Stimulated activated memory B cell treated with anti-CD40 and anti-IgM and Interleukin-4, amounts not matched to agents 10 μg/mL and 1 μg/mL and 100 μg/mL, for 72 hours (primary cell): ENCODE data around the gene SETD1B.
A peak's percentile ranks its signal among the peaks of the same experiment; 100 is the strongest.

Experiments used
- ATAC-seq: fragments of 150-1000 bp; cut with Tn5 transposase; 2 replicates; pipeline ENCODE4 v1.10.0; 2021
- H3K27ac Mint-ChIP-seq: one replicate; pipeline ENCODE4 v1.8.0; 2022; ENCODE audit warnings: mild to moderate bottlenecking, mixed read lengths
- H3K27me3 Mint-ChIP-seq: one replicate; pipeline ENCODE4 v1.8.0; 2022; ENCODE audit warnings: mixed read lengths
- H3K36me3 Mint-ChIP-seq: one replicate; pipeline ENCODE4 v1.8.0; 2022; ENCODE audit warnings: mixed read lengths
- H3K4me1 Mint-ChIP-seq: one replicate; pipeline ENCODE4 v1.8.0; 2022; ENCODE audit warnings: mixed read lengths
- H3K4me3 Mint-ChIP-seq: one replicate; pipeline ENCODE4 v1.8.0; 2022; ENCODE audit warnings: mild to moderate bottlenecking, moderate library complexity, mixed read lengths
- H3K9me3 Mint-ChIP-seq: one replicate; pipeline ENCODE4 v1.8.0; 2022; ENCODE audit warnings: mixed read lengths

Gene SETD1B

GRCh38 chr12:121798787-121799155, 5.0 kb upstream of the SETD1B start:
- no peaks in the 10 kb centered on the region for H3K9me3 Mint-ChIP-seq
- no peak for ATAC-seq
- no peaks in the 10 kb centered on the region for H3K27me3 Mint-ChIP-seq
- H3K4me1 Mint-ChIP-seq = peaks cover 46% of the 10 kb centered on the region
- H3K27ac Mint-ChIP-seq = peak overlapping the region; percentile 79
- peak overlapping the region; percentile 88 for H3K4me3 Mint-ChIP-seq
- H3K36me3 Mint-ChIP-seq = peaks cover 35% of the 10 kb centered on the region

- H3K9me3 Mint-ChIP-seq = no peaks in the 10 kb centered on the region
- no peaks in the 10 kb centered on the region for H3K27me3 Mint-ChIP-seq
- H3K36me3 Mint-ChIP-seq = peaks cover 35% of the 10 kb centered on the region
- no peak for ATAC-seq
- H3K4me3 Mint-ChIP-seq = peak overlapping the region; percentile 88
- peak overlapping the region; percentile 79 for H3K27ac Mint-ChIP-seq
- H3K4me1 Mint-ChIP-seq = peaks cover 42% of the 10 kb centered on the region
These were observed 4.5 kb upstream of the SETD1B start for GRCh38 chr12:121799156-121799841.

GRCh38 chr12:121799842-121800693, 3.7 kb upstream of the SETD1B start:
- no peaks in the 10 kb centered on the region for H3K27me3 Mint-ChIP-seq
- peaks cover 34% of the 10 kb centered on the region for H3K4me1 Mint-ChIP-seq
- no peaks in the 10 kb centered on the region for H3K9me3 Mint-ChIP-seq
- H3K27ac Mint-ChIP-seq = peak overlapping the region; percentile 100
- H3K4me3 Mint-ChIP-seq = peak overlapping the region; percentile 88
- peak; percentile 64 for ATAC-seq
- peaks cover 33% of the 10 kb centered on the region for H3K36me3 Mint-ChIP-seq

DNA sequence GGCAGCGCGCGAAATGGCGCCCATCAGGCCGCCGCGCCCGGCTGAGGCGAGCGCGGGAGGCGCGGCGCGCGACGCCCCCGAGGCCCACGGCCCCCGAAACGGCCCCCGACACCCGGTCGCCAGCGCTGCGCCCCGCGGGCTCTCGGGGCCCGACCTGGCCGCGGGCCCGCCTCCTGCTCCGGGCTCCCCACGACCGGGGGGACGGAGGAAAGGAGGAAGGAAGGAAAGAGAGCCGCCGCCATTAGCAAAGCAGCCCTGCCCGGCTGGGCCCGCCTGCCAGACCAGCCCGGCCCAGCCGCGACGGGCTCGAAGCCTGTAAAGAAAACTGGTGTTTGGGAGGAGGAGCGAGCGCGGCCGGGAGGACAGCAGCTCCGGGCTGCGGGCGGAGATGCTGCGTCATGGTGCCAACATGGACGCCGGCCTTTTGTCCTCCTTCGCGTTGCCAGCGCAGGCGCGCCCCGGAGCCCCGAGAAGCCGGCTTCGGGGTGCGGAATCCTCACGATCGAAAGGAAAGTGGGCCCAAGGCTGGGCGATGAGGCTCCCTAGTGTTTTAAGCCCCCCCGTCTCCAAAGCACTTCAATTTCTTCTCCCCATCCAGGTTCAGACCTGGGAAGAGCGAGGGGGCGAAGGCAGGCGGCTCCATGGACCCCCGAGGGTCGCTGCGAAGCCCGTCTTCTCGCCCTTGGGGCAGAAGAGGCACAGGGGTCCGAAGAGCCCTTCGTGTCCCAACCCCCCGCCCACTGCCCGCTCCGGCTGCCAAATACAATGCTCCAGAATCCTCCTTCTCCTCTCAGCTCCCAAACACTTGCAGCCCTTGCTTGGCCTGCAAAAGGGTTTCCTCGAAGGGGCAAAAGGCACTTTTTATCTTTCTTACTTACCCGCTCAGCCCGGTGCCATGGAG, 2.9 kb upstream of the SETD1B start:
- Mint-ChIP-seq H3K4me1 (peaks cover 34% of the 10 kb centered on the region), H3K27ac (peak overlapping the region; percentile 100), H3K36me3 (peaks cover 28% of the 10 kb centered on the region), H3K4me3 (peak overlapping the region; percentile 98), H3K9me3 (no peaks in the 10 kb centered on the region), H3K27me3 (no peaks in the 10 kb centered on the region)
- peak; percentile 1 for ATAC-seq

GRCh38 chr12:121801595-121802484, 2.0 kb upstream of the SETD1B start:
- Mint-ChIP-seq H3K27ac (peak overlapping the region; percentile 100), H3K27me3 (no peaks in the 10 kb centered on the region), H3K9me3 (no peaks in the 10 kb centered on the region), H3K36me3 (peaks cover 34% of the 10 kb centered on the region), H3K4me3 (peak overlapping the region; percentile 98), H3K4me1 (peaks cover 43% of the 10 kb centered on the region)
- no peak for ATAC-seq

- H3K27me3 Mint-ChIP-seq = no peaks in the 10 kb centered on the region
- H3K36me3 Mint-ChIP-seq = peaks cover 31% of the 10 kb centered on the region
- peaks cover 45% of the 10 kb centered on the region for H3K4me1 Mint-ChIP-seq
- H3K9me3 Mint-ChIP-seq = no peaks in the 10 kb centered on the region
- no peak for ATAC-seq
- H3K27ac Mint-ChIP-seq = peak overlapping the region; percentile 100
- peak overlapping the region; percentile 98 for H3K4me3 Mint-ChIP-seq
These were observed 1.3 kb upstream of the SETD1B start for GRCh38 chr12:121802485-121802842.

GRCh38 chr12:121802843-121803698, 738 bp upstream of the SETD1B start:
- ATAC-seq = peak; percentile 64
- Mint-ChIP-seq H3K36me3 (peaks cover 27% of the 10 kb centered on the region), H3K9me3 (no peaks in the 10 kb centered on the region), H3K4me3 (peak overlapping the region; percentile 98), H3K4me1 (peaks cover 45% of the 10 kb centered on the region), H3K27ac (peak overlapping the region; percentile 100), H3K27me3 (no peaks in the 10 kb centered on the region)

GRCh38 chr12:121804417-121805111, 755 bp downstream of the SETD1B start:
- Mint-ChIP-seq H3K27ac (peak overlapping the region; percentile 100), H3K9me3 (no peaks in the 10 kb centered on the region), H3K4me3 (peak overlapping the region; percentile 99), H3K4me1 (peaks cover 41% of the 10 kb centered on the region), H3K27me3 (no peaks in the 10 kb centered on the region), H3K36me3 (peaks cover 30% of the 10 kb centered on the region)
- peak; percentile 1 for ATAC-seq

GRCh38 chr12:121805171-121806008, 1.6 kb downstream of the SETD1B start:
- Mint-ChIP-seq H3K27me3 (no peaks in the 10 kb centered on the region), H3K27ac (peak overlapping the region; percentile 100), H3K4me3 (peak overlapping the region; percentile 99), H3K9me3 (no peaks in the 10 kb centered on the region), H3K4me1 (peaks cover 44% of the 10 kb centered on the region), H3K36me3 (peaks cover 34% of the 10 kb centered on the region)
- no peak for ATAC-seq

DNA sequence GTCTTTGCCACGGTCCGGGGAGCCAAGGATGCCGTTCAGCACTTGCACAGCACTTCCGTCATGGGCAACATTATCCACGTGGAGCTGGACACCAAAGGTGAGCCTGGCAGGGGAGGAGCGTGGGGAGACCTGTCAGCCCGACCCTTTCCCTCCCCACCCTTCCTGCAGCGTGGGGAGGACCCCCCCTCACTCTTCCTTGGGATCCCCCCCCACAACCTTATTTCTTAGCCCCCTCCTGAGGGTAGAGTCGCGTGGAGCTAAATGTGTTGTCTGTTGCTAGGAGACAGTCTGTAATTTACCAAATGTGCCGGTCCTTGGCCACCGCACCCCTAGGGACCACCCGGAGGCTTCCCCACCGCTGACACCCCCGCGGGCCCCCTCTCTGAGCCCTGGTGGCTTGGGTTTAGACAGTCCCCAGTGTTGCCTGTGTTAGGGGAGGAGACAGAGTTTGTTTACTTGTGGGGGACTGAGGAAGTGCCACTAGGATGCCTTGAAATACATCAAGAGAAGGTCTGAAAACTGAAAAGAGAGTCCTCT, 2.3 kb downstream of the SETD1B start:
- no peaks in the 10 kb centered on the region for H3K27me3 Mint-ChIP-seq
- peaks cover 36% of the 10 kb centered on the region for H3K36me3 Mint-ChIP-seq
- peaks cover 50% of the 10 kb centered on the region for H3K4me1 Mint-ChIP-seq
- peak; percentile 18 for ATAC-seq
- peak overlapping the region; percentile 99 for H3K4me3 Mint-ChIP-seq
- peak overlapping the region; percentile 100 for H3K27ac Mint-ChIP-seq
- no peaks in the 10 kb centered on the region for H3K9me3 Mint-ChIP-seq

GRCh38 chr12:121806546-121807423, 3.0 kb downstream of the SETD1B start:
- H3K9me3 Mint-ChIP-seq = no peaks in the 10 kb centered on the region

More at GRCh38 chr12:121806546-121807423, 3.0 kb downstream of the SETD1B start:
- peaks cover 30% of the 10 kb centered on the region for H3K36me3 Mint-ChIP-seq
- no peaks in the 10 kb centered on the region for H3K27me3 Mint-ChIP-seq
- H3K27ac Mint-ChIP-seq = peak overlapping the region; percentile 100
- ATAC-seq = no peak
- peak overlapping the region; percentile 99 for H3K4me3 Mint-ChIP-seq
- H3K4me1 Mint-ChIP-seq = peaks cover 57% of the 10 kb centered on the region
